ENCODE measurements around the gene ATP13A3. TPM values are rescaled to one million over a fixed set of nuclear protein-coding genes. Genes with fewer than 3 reads are reported as not detected.
A peak's percentile ranks its signal among the peaks of the same experiment; 100 is the strongest.
"Not testable (repeated sequence)": the region's sequence is repeated elsewhere in the genome, so short reads cannot be mapped to it uniquely, and the experiment has no call there.

Gene ATP13A3
- polyA plus RNA-seq (ENCODE audit: insufficient read length in 3 of 3), result 100 to 1,000 TPM in 2 of 3 donors, 10 to 100 TPM in 1; 94.1 to 114 (median 106) TPM
- long read RNA-seq, donor 1, partial matches to known transcripts, result 16 of 16 reads
- long read RNA-seq, donor 1, other reads (novel, unspliced or antisense), result 0 of 16 reads
- long read RNA-seq, donor 2, partial matches to known transcripts, result 0 of 2 reads
- long read RNA-seq, donor 2, other reads (novel, unspliced or antisense), result 0 of 2 reads
- long read RNA-seq, donor 3, full-length matches to known transcripts, result 1 of 6 reads
- long read RNA-seq, donor 3, partial matches to known transcripts, result 5 of 6 reads
- long read RNA-seq, donor 3, other reads (novel, unspliced or antisense), result 0 of 6 reads
- long read RNA-seq, donor 4, partial matches to known transcripts, result 5 of 7 reads
- long read RNA-seq, donor 4, other reads (novel, unspliced or antisense), result 0 of 7 reads
- long read RNA-seq, donor 5, result 0 reads
- long read RNA-seq, donor 6, partial matches to known transcripts, result 19 of 22 reads
- long read RNA-seq, donor 6, other reads (novel, unspliced or antisense), result 0 of 22 reads
- long read RNA-seq, donor 7, partial matches to known transcripts, result 0 of 1 reads
- long read RNA-seq, donor 7, other reads (novel, unspliced or antisense), result 0 of 1 reads
- long read RNA-seq, donor 8, result 0 reads
- long read RNA-seq, donor 9, result 0 reads
- long read RNA-seq, donor 10, partial matches to known transcripts, result 13 of 15 reads
- long read RNA-seq, donor 10, other reads (novel, unspliced or antisense), result 0 of 15 reads
- long read RNA-seq, donor 11, full-length matches to known transcripts, result 3 of 8 reads
- long read RNA-seq, donor 11, partial matches to known transcripts, result 5 of 8 reads
- long read RNA-seq, donor 11, other reads (novel, unspliced or antisense), result 0 of 8 reads
- long read RNA-seq, donor 12, partial matches to known transcripts, result 0 of 1 reads
- long read RNA-seq, donor 12, other reads (novel, unspliced or antisense), result 0 of 1 reads
- long read RNA-seq, donor 13, result 0 reads
- long read RNA-seq, donor 14, partial matches to known transcripts, result 0 of 1 reads
- long read RNA-seq, donor 14, other reads (novel, unspliced or antisense), result 0 of 1 reads
- long read RNA-seq, donor 15, result 0 reads
- long read RNA-seq, donor 16, full-length matches to known transcripts, result 4 of 43 reads
- long read RNA-seq, donor 16, partial matches to known transcripts, result 39 of 43 reads
- long read RNA-seq, donor 16, other reads (novel, unspliced or antisense), result 0 of 43 reads

- peak; percentile 72 to 90 (median 86) for DNase-seq (ENCODE audit: extremely low read depth in 1 of 11, low read depth in 9 of 11, low spot score in 4 of 11)
These were observed at the start of gene ATP13A3 for GRCh38 chr3:194486540-194487288. TSS of gene ATP13A3 (minus strand) at chr3:194487002. CDS start at chr3:194462190, 24,812 bp downstream.

- DNase-seq (ENCODE audit: extremely low read depth in 1 of 11, low read depth in 9 of 11, low spot score in 4 of 11), result not testable (repeated sequence)
These were observed 48.4 kb upstream of the ATP13A3 start for GRCh38 chr3:194535199-194535598.

- DNase-seq (ENCODE audit: extremely low read depth in 1 of 11, low read depth in 9 of 11, low spot score in 4 of 11), result no peak
These were observed 47.4 kb upstream of the ATP13A3 start for GRCh38 chr3:194534243-194534642.

GRCh38 chr3:194532591-194532990, 45.8 kb upstream of the ATP13A3 start:
- DNase-seq (ENCODE audit: extremely low read depth in 1 of 11, low read depth in 9 of 11, low spot score in 4 of 11), result no peak

GRCh38 chr3:194527726-194528125, 40.9 kb upstream of the ATP13A3 start:
- DNase-seq (ENCODE audit: extremely low read depth in 1 of 11, low read depth in 9 of 11, low spot score in 4 of 11), result no peak

GRCh38 chr3:194526164-194526563, 39.4 kb upstream of the ATP13A3 start:
- DNase-seq (ENCODE audit: extremely low read depth in 1 of 11, low read depth in 9 of 11, low spot score in 4 of 11), result no peak

- DNase-seq (ENCODE audit: extremely low read depth in 1 of 11, low read depth in 9 of 11, low spot score in 4 of 11), result no peak
These were observed 35.8 kb upstream of the ATP13A3 start for GRCh38 chr3:194522579-194523046.

GRCh38 chr3:194521510-194522260, 34.9 kb upstream of the ATP13A3 start:
- no peak for DNase-seq (ENCODE audit: extremely low read depth in 1 of 11, low read depth in 9 of 11, low spot score in 4 of 11)

GRCh38 chr3:194520682-194521162, 33.9 kb upstream of the ATP13A3 start:
- peak in 3 of 11 donors; percentile 33 to 63 (median 58) for DNase-seq (ENCODE audit: extremely low read depth in 1 of 11, low read depth in 9 of 11, low spot score in 4 of 11)

- DNase-seq (ENCODE audit: extremely low read depth in 1 of 11, low read depth in 9 of 11, low spot score in 4 of 11), result not testable (repeated sequence)
These were observed 33.4 kb upstream of the ATP13A3 start for GRCh38 chr3:194520201-194520600.

- DNase-seq (ENCODE audit: extremely low read depth in 1 of 11, low read depth in 9 of 11, low spot score in 4 of 11), result no peak
These were observed 31.9 kb upstream of the ATP13A3 start for GRCh38 chr3:194518652-194519051.

- no peak for DNase-seq (ENCODE audit: extremely low read depth in 1 of 11, low read depth in 9 of 11, low spot score in 4 of 11)
These were observed 30.5 kb upstream of the ATP13A3 start for GRCh38 chr3:194517333-194517732.

GRCh38 chr3:194514626-194515025, 27.8 kb upstream of the ATP13A3 start:
- no peak for DNase-seq (ENCODE audit: extremely low read depth in 1 of 11, low read depth in 9 of 11, low spot score in 4 of 11)

GRCh38 chr3:194512895-194513601, 26.2 kb upstream of the ATP13A3 start:
- peak in 3 of 11 donors; percentile 28 to 53 (median 49) for DNase-seq (ENCODE audit: extremely low read depth in 1 of 11, low read depth in 9 of 11, low spot score in 4 of 11)

- DNase-seq (ENCODE audit: extremely low read depth in 1 of 11, low read depth in 9 of 11, low spot score in 4 of 11), result no peak
These were observed 22.0 kb upstream of the ATP13A3 start for GRCh38 chr3:194508491-194509453.

GRCh38 chr3:194507571-194507970, 20.8 kb upstream of the ATP13A3 start:
- DNase-seq (ENCODE audit: extremely low read depth in 1 of 11, low read depth in 9 of 11, low spot score in 4 of 11), result no peak
